Erythroblast (primary cell): ENCODE measurements around the gene ARHGEF3.

Experiments used
- GATA1 ChIP-seq: IDR thresholded peaks from 2 replicates; pipeline ENCODE4 v1.6.1; 2011; ENCODE audit warnings: low read depth, mild to moderate bottlenecking, control low read depth, low read length, moderate library complexity
- POLR2A ChIP-seq: IDR thresholded peaks from 2 replicates; pipeline ENCODE4 v1.6.1; 2011; ENCODE audit warnings: mild to moderate bottlenecking, low read length

DNA sequence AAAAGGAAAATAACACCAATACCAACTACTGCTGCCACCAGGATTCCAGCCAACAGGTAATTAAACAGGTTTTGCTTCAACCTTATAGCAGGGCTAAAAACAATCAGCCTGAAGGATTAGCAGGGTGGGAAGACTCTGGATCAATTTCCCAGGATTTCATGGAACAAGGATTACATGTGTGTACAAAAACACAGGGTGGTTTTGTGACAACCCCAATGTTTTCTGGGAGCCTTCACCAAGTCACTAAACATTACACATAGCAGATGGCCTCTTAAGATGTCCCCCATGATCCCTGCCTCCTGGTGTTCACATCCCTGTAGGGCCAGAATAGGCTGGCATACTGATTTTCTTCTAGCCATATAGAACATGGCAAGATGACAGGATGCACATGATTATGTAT is 42.8 kb upstream of the ARHGEF3 start:
- TF ChIP-seq POLR2A (no peak), GATA1 (no peak)
